Nephron progenitor cell (in vitro differentiated cells): ENCODE results near the gene CAMP.
A peak's percentile ranks its signal among the peaks of the same experiment; 100 is the strongest.

Experiments used
- DNase-seq: peaks from one replicate; pipeline ENCODE4 v3.0.0; 2021
- H3K27ac Mint-ChIP-seq: 2 replicates; pipeline ENCODE4 v1.8.0; 2021; ENCODE audit warnings: mild to moderate bottlenecking, moderate library complexity, mixed read lengths
- H3K27me3 Mint-ChIP-seq: 2 replicates; pipeline ENCODE4 v1.8.0; 2021; ENCODE audit warnings: mild to moderate bottlenecking, low read depth, mixed read lengths; ENCODE audit not compliant: poor library complexity
- H3K36me3 Mint-ChIP-seq: 2 replicates; pipeline ENCODE4 v1.8.0; 2021; ENCODE audit warnings: low read depth, mixed read lengths
- H3K4me1 Mint-ChIP-seq: 2 replicates; pipeline ENCODE4 v1.8.0; 2021; ENCODE audit warnings: mixed read lengths
- H3K4me3 Mint-ChIP-seq: 2 replicates; pipeline ENCODE4 v1.8.0; 2021; ENCODE audit warnings: mild to moderate bottlenecking, moderate library complexity, mixed read lengths
- H3K9me3 Mint-ChIP-seq: 2 replicates; pipeline ENCODE4 v1.8.0; 2021; ENCODE audit warnings: mild to moderate bottlenecking, moderate library complexity, mixed read lengths
- CTCF ChIP-seq: fragments of 200-600 bp; sonication (generic); IDR thresholded peaks from 2 replicates; pipeline ENCODE4 v1.5.0; 2021; ENCODE audit warnings: antibody characterized with exemption

The CAMP gene

DNA sequence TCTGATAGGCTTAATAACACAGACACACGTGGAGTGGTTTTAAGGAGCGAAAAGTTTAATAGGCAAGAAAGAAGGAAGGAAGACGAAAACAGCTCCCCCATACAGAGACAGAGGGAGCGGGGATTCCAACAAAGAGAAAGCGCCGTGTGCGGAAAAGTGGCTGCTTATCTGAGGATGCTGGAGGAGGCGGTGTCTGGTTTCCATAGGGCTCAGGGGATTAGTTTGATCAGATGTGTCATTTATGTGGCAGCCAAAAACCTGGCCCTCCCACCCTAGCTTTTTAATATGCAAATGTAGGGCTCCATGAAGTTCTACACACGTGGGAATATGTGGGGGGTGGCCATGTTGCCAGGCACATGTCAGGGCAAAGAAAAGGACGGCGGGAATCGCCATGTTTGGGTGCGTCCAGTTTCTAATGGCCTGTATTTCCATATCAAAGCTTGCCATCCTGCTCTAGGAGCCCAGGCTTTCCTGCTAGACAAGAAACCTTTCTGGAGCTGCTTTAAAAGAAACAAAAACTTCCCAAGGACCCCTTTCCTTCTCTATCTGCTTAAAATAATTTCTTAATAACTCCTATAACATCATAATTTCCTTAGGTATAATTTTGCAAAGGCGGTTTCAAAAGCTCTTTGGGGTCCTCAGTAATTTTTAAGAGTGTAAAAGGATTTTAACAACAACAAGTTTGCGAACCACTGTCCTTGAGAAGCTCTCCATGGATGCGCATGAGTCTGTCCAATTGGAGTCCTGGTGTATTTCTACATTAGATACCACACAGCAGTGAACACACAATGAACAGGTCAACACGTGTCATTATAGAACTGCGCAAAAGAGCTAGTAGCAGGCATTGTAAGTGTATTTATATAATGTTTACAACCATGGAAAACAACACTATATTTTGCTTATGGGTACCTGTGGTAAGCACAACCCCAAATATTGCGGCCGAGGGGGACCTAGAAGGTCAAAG, 17.0 kb downstream of the CAMP start:
- Mint-ChIP-seq H3K36me3 (peaks cover 6% of the 10 kb centered on the region), H3K4me1 (peaks cover 30% of the 10 kb centered on the region), H3K27ac (peak overlapping the region; percentile 88), H3K9me3 (no peaks in the 10 kb centered on the region), H3K4me3 (peak overlapping the region; percentile 90), H3K27me3 (no peaks in the 10 kb centered on the region)
- DNase-seq = no peak
- no peak for TF ChIP-seq CTCF

DNA sequence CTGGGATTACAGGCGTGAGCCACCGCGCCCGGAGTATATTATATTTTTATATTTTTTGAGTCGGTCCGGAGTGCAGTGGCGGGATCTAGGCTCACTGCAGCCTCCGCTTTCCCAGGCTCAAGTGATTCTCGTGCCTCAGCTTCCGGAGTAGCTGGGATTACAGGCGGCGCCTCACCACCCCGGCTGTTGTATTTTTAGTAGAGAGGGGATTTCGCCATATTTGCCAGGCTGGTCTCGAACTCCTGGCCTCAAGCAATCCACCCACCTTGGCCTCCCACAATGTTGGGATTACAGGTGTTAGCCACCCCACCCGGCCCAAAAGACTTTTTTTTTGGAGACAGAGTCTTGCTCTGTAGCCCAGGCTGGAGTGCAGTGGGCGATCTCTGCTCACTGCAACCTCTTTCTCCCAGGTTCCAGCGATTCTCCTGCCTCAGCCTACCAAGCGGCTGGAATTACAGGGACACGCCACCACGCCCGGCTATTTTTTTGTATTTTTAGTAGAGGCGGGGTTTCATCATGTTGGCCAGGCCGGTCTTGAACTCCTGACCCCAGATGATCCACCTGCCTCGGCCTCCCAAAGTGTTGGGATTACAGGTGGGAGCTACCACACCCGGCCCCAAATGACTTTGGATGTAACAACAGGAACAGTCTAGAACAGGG, 18.6 kb downstream of the CAMP start:
- Mint-ChIP-seq H3K4me3 (peak overlapping the region; percentile 90), H3K27ac (no peak overlapping the region), H3K36me3 (peaks cover 10% of the 10 kb centered on the region), H3K27me3 (no peaks in the 10 kb centered on the region), H3K4me1 (peaks cover 23% of the 10 kb centered on the region), H3K9me3 (no peaks in the 10 kb centered on the region)
- no peak for DNase-seq
- no peak for TF ChIP-seq CTCF

GRCh38 chr3:48243886-48244285, 20.6 kb downstream of the CAMP start:
- Mint-ChIP-seq H3K4me3 (no peak overlapping the region), H3K36me3 (peaks cover 28% of the 10 kb centered on the region), H3K9me3 (no peaks in the 10 kb centered on the region), H3K4me1 (peaks cover 18% of the 10 kb centered on the region), H3K27ac (no peak overlapping the region), H3K27me3 (no peaks in the 10 kb centered on the region)
- no peak for TF ChIP-seq CTCF
- no peak for DNase-seq

- no peaks in the 10 kb centered on the region for H3K27me3 Mint-ChIP-seq
- H3K4me1 Mint-ChIP-seq = peaks cover 16% of the 10 kb centered on the region
- H3K9me3 Mint-ChIP-seq = no peaks in the 10 kb centered on the region
- no peak for TF ChIP-seq CTCF
- H3K36me3 Mint-ChIP-seq = peaks cover 33% of the 10 kb centered on the region
- no peak overlapping the region for H3K4me3 Mint-ChIP-seq
- no peak overlapping the region for H3K27ac Mint-ChIP-seq
- no peak for DNase-seq
These were observed 21.2 kb downstream of the CAMP start for GRCh38 chr3:48244461-48244860.

DNA sequence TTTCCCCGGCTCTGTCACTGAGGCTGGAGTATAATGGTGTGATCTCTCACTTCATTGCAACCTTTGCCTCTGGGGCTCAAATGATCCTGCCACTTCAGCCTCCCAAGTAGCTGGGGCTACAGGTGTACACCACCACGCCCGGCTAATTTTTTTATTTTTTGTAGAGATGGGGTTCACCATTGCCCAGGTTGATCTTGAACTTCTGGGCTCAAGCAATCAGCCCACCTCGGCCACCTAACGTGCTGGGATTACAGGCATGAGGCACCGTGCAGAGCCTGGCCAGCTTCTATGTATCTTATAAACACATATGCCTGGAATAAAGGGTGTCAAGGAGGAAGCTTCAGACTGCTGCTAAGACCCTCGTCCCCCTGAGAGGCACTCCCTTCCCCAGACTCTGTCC, 21.8 kb downstream of the CAMP start:
- H3K4me1 Mint-ChIP-seq = peaks cover 9% of the 10 kb centered on the region
- TF ChIP-seq CTCF = no peak
- H3K4me3 Mint-ChIP-seq = no peak overlapping the region
- H3K27me3 Mint-ChIP-seq = no peaks in the 10 kb centered on the region
- DNase-seq = no peak
- H3K36me3 Mint-ChIP-seq = peaks cover 40% of the 10 kb centered on the region
- no peaks in the 10 kb centered on the region for H3K9me3 Mint-ChIP-seq
- peak overlapping the region; percentile 80 for H3K27ac Mint-ChIP-seq
